ENCODE results near the gene KCNK7.

Gene KCNK7

DNA sequence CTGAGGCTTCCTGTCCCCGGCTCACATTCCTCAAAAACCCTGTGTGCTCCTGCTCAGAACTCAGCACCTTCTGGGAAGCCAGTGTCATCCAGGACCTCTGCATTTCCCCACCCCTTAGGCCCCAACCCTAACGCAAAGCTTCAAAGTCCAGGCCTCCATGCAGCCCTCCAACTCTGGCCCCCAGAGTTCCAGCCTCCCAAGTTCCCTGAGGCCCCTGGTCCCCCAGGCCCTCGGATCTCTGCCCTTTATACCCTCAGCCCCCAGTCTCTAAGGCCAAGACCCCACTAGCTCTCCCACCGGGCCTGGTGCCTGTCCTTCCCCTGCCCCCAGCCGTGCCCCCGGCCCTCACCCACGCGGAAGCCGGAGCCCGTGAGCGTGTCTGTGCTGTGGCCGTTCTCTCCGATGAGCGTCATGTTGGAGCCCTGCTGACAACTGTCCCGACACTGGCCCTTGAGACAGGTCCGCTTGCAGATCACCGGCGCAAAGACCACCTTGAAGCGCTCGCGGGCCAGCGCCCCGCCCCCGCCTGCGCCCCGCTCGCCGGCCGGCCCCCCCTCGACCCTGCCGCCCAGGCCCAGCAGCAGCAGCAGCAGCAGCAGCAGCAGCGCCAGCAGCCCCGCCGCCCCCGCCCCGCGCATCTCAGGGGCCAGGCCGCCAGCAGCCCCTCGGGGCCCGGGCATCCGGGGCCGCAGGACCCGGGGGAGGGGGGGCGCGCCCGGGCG lies 38.2 kb downstream of the KCNK7 start:
- H3K4me3 ChIP-seq (ENCODE audit: low read depth, low read length), result no peak overlapping the region
- no peak for TF ChIP-seq POLR2A (IDR thresholded peaks at IDR 0.05; ENCODE audit: extremely low read depth, insufficient read length)
- TF ChIP-seq, protein P1, sequence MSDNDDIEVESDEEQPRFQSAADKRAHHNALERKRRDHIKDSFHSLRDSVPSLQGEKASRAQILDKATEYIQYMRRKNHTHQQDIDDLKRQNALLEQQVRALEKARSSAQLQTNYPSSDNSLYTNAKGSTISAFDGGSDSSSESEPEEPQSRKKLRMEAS (IDR thresholded peaks at IDR 0.05; ENCODE audit: low read depth, low read length), result no peak
- no peak for TF ChIP-seq MYC (IDR thresholded peaks at IDR 0.05; ENCODE audit: low read depth, low read length)
- TF ChIP-seq CTCF (IDR thresholded peaks at IDR 0.05; ENCODE audit: low read depth, low read length), result no peak
- no peak for DNase-seq (ENCODE audit: low read depth)

DNA sequence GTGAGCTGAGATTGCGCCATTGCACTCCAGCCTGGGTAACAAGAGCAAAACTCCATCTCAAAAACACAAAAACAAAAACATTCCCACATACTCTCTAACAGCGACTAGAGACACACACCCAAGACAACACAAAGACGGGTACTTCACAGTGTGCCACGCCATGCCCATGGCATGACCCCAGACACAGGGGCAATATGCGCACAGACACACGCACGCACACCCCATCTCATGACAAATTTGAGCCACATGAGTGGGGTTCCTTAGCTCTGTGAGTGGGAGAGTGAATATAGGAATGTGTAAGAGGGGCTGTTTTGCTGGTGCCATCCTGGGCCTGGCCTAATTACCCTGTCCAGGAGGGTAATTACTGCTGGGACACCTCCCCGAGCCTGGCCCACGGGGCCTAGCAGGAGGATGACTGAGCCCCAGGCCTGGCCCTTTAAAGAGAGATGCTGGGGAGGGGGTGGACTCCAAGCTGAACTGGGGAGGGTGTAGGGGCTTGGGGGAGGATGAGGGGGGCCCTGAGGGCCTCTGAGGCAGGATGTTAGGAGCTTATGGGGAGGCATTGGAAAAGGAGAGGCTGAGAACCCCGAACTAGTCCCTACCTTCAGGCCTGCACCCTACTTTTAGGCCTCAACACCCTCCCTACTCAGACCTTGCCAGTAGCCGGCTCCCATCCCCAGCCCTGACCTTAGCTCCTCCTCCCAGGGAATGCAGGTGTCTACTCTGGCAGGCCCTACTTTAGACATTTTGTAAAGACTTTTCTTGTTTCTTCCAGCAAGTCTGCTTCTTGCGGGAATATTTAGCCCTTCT lies 38.9 kb downstream of the KCNK7 start:
- TF ChIP-seq MYC (IDR thresholded peaks at IDR 0.05; ENCODE audit: low read depth, low read length), result no peak
- DNase-seq (ENCODE audit: low read depth), result no peak
- no peak overlapping the region for H3K4me3 ChIP-seq (ENCODE audit: low read depth, low read length)

- DNase-seq (ENCODE audit: low read depth), result peak; percentile 69
- no peak overlapping the region for H3K4me3 ChIP-seq (ENCODE audit: low read depth, low read length)
- TF ChIP-seq MYC (IDR thresholded peaks at IDR 0.05; ENCODE audit: low read depth, low read length), result no peak
- no peak for TF ChIP-seq CTCF (IDR thresholded peaks at IDR 0.05; ENCODE audit: low read depth, low read length)
- TF ChIP-seq POLR2A (IDR thresholded peaks at IDR 0.05; ENCODE audit: extremely low read depth, insufficient read length), result no peak
- TF ChIP-seq, protein P1 (IDR thresholded peaks at IDR 0.05; ENCODE audit: low read depth, low read length), result no peak
These were observed 39.8 kb downstream of the KCNK7 start for GRCh38 chr11:65555693-65556231.

DNA sequence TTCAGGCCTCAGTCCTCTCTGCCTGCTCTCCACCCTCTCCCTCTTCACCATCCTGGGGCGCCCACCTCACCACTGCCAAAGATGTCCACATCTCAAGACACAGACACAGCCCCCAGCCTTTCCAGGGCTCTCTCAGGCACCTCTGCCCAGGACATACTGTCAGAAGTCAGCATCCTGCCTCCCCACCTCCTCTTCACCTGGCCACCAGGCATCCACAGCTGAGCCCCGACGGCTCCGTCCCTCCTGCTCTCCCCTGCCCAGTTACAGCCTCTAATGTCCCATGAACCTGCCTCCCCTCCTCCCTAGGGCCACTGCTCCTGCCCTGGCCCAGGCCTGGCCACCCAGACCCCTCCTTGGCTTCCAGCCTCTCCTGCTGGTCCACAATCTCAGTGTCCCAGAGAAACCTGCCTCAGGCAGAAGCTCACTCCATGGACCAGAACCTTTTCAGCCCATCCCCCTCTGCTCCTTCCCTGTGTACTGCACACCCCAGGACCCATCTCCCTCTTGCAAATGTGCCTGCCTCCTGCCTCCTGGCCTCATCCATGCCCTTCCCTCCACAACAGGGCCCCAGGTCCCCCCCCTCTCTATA lies 40.7 kb downstream of the KCNK7 start:
- no peak overlapping the region for H3K4me3 ChIP-seq (ENCODE audit: low read depth, low read length)
- DNase-seq (ENCODE audit: low read depth), result no peak
- TF ChIP-seq, protein P1 (IDR thresholded peaks at IDR 0.05; ENCODE audit: low read depth, low read length), result no peak

DNA sequence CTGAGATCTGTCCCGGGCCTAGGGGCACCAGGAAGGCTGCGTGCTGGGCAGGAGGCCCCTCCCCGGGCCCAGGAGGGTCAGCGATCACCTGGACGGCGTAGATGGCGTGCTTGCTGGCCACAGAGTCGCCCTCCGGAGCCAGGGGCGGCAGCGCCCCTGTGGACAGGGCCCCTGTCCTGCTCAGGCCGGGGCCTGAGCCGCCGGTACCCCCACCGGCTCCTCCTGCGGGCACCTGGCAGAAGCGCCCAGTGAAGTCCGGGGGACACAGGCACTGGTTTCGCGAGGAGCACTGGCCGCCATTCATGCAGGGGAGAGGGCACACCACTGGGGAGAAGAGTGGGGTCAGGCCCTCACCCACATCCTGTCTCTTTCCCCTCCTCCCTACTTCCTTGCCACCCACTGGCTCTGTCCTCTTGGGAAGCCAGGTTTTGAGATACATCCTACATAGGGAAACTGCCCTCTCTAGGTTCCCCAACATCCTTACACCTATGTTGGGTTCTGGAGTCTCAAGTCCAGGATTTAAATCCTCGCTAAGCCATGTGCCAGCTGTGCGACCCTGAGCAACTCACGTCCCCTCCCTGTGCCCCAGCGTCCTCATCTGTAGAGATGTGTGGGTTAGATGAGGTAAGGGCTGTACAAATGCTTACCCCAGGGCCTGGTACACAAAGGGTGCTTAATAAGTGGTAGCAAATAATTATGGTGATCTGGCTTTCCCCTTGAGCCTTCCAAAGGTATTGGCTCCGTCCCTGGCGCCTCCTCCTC lies 41.4 kb downstream of the KCNK7 start:
- TF ChIP-seq MYC (IDR thresholded peaks at IDR 0.05; ENCODE audit: low read depth, low read length) (no peak), CTCF (IDR thresholded peaks at IDR 0.05; ENCODE audit: low read depth, low read length) (no peak), POLR2A (IDR thresholded peaks at IDR 0.05; ENCODE audit: extremely low read depth, insufficient read length) (no peak)
- TF ChIP-seq, protein P1 (IDR thresholded peaks at IDR 0.05; ENCODE audit: low read depth, low read length), result no peak
- DNase-seq (ENCODE audit: low read depth), result peak; percentile 42
- H3K4me3 ChIP-seq (ENCODE audit: low read depth, low read length), result no peak overlapping the region

DNA sequence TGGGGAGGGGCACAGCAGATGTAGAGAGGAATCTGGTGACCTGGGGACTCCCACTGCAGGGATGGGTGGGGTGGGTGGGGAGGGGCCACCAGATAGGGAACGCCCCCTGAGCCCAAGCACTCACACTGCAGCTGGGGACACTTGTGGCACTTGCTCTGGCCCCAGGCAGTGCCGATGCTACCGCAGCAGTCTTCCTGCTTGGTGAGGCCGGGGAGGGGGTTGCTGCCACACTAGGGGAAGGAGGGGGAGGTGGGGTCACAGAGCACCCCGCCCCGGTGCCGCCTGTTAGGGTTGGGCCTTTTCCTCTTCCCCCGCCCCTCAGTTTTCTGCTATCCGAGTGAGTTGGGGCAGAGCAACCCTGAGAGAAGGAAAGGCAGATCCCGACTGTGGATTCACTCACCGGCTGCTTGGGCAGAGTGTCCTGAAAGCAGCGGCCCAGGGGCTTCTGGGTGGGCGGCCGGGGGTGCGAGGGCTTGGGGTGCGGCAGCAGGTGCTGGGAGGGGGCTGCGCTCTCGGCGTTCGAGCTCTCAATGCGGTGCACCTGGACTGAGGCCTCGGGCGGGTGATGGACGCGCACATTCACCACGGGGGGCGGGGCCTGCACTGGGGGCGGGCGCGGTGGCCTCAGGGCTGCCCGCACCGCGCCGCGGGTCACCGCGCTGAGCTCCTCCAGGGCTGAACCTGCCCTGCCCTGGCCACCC lies 42.1 kb downstream of the KCNK7 start:
- DNase-seq (ENCODE audit: low read depth), result peak; percentile 74
- no peak for TF ChIP-seq MYC (IDR thresholded peaks at IDR 0.05; ENCODE audit: low read depth, low read length)
- TF ChIP-seq POLR2A (IDR thresholded peaks at IDR 0.05; ENCODE audit: extremely low read depth, insufficient read length), result no peak
- TF ChIP-seq, protein P1 (IDR thresholded peaks at IDR 0.05; ENCODE audit: low read depth, low read length), result no peak
- no peak for TF ChIP-seq CTCF (IDR thresholded peaks at IDR 0.05; ENCODE audit: low read depth, low read length)
- no peak overlapping the region for H3K4me3 ChIP-seq (ENCODE audit: low read depth, low read length)

Measured in NB4 (cell line).